ENCODE results near the gene BTF3. TPM values are rescaled to one million over a fixed set of nuclear protein-coding genes. Genes with fewer than 3 reads are reported as not detected.

The BTF3 gene
- total RNA-seq, 1 experiment from 2014 or later, result 861 TPM

- Histone ChIP-seq H3K56ac (ENCODE audit: insufficient read length, low read depth, low read length) (no peak overlapping the region), H3K9me3 (ENCODE audit: control insufficient read depth, low read depth, low read length) (no peaks in the 10 kb centered on the region), H4K20me1 (ENCODE audit: control insufficient read depth, insufficient read depth, insufficient read length) (no peaks in the 10 kb centered on the region), H3K14ac (ENCODE audit: insufficient read depth, low read length) (no peak overlapping the region), H3K4me1 (ENCODE audit: insufficient read depth, low read length) (no peaks in the 10 kb centered on the region), H2BK20ac (ENCODE audit: low read depth, low read length, poor library complexity, severe bottlenecking) (no peak overlapping the region), H3K4ac (ENCODE audit: low read depth, low read length) (no peak overlapping the region), H4K5ac (ENCODE audit: insufficient read length, low read depth, low read length) (no peak overlapping the region), H4K8ac (replicated peaks; ENCODE audit: insufficient read length, low read depth, low read length) (no peak overlapping the region), H4K91ac (ENCODE audit: insufficient read length, low read depth, low read length) (no peak overlapping the region), H3K4me2 (ENCODE audit: insufficient read depth, insufficient read length, low read length) (peak overlapping the region; percentile 80), H3K23me2 (ENCODE audit: insufficient read length, low read depth, low read length, poor library complexity, severe bottlenecking) (peaks cover 8% of the 10 kb centered on the region), H2AFZ (ENCODE audit: low read length) (no peak overlapping the region), H2BK120ac (ENCODE audit: low read depth, low read length, poor library complexity, severe bottlenecking) (no peak overlapping the region), H3K79me2 (ENCODE audit: insufficient read depth, low read length) (peaks cover 21% of the 10 kb centered on the region; the same call in 1 of the 2 replicates), H3K27me3 (ENCODE audit: insufficient read depth, low read length) (no peaks in the 10 kb centered on the region), H3K79me1 (ENCODE audit: insufficient read depth, low read depth, low read length, poor library complexity, severe bottlenecking) (no peaks in the 10 kb centered on the region), H2BK15ac (ENCODE audit: low read depth, low read length) (no peak overlapping the region), H3K27ac (ENCODE audit: insufficient read length, low read depth, low read length) (no peak overlapping the region), H2AK5ac (ENCODE audit: insufficient read length, low read length) (no peak overlapping the region), H3K23ac (ENCODE audit: insufficient read length, low read depth, low read length) (no peak overlapping the region), H3K9ac (ENCODE audit: extremely low read depth, insufficient read length, low read length) (peak overlapping the region; percentile 6), H2BK12ac (ENCODE audit: insufficient read length, low read depth, low read length) (no peak overlapping the region), H2BK5ac (ENCODE audit: insufficient read length, low read length) (no peak overlapping the region), H3K18ac (ENCODE audit: insufficient read length, low read depth, low read length) (no peak overlapping the region), H3T11ph (ENCODE audit: low read length) (no peak overlapping the region)
- peaks cover 39 to 42% of the 10 kb centered on the region in 2 experiments for H3K4me1 Mint-ChIP-seq
- TF ChIP-seq CTCF (conservative IDR thresholded peaks at IDR 0.05), result no peak
- H3K27me3 Mint-ChIP-seq (ENCODE audit: low read depth), result no peaks in the 10 kb centered on the region
- no peaks in the 10 kb centered on the region for H3K9me3 Mint-ChIP-seq
- H3K27ac Mint-ChIP-seq, result peak overlapping the region; percentile 88 to 100 (median 90); a peak in 6 of 7 replicates
- peaks cover 37 to 59% (median 54%) of the 10 kb centered on the region in 3 experiments; a peak in 6 of 7 replicates for H3K36me3 Mint-ChIP-seq (ENCODE audit: insufficient read depth in 1 of 3, low read depth in 3 of 3)
- no peak for DNase-seq
- WGBS (ENCODE audit: extremely low coverage, insufficient read length, low lambda C conversion rate), result no CpG with 5 or more reads among the region's 2 CpGs
- peak overlapping the region; percentile 96 to 97 for H3K4me3 Mint-ChIP-seq
Observed at GRCh38 chr5:73499756-73500155, 1.5 kb downstream of the BTF3 start.

Measured in H9 (cell line).